IPS DF 6.9 (cell line): ENCODE data around the gene S100A5.
"Not testable (repeated sequence)": the region's sequence is repeated elsewhere in the genome, so short reads cannot be mapped to it uniquely, and the experiment has no call there.

Experiments used
- DNase-seq: peaks from one replicate; pipeline ENCODE4 v3.0.0-alpha.2; 2013; ENCODE audit warnings: low read depth, low spot score
- H3K27ac ChIP-seq: one replicate; pipeline ENCODE4 v1.5.1; 2013; ENCODE audit warnings: low read length, control low read depth
- H3K27me3 ChIP-seq: 2 replicates; pipeline ENCODE4 v1.6.1; 2013; ENCODE audit warnings: mild to moderate bottlenecking, low read length; ENCODE audit not compliant: control insufficient read depth, insufficient read depth
- H3K36me3 ChIP-seq: 2 replicates; pipeline ENCODE4 v1.6.1; 2013; ENCODE audit warnings: low read length; ENCODE audit not compliant: control insufficient read depth, insufficient read depth
- H3K4me1 ChIP-seq: 2 replicates; pipeline ENCODE4 v1.6.1; 2013; ENCODE audit warnings: low read length; ENCODE audit not compliant: control insufficient read depth, insufficient read depth
- H3K4me3 ChIP-seq: 2 replicates; pipeline ENCODE4 v1.5.1; 2013; ENCODE audit warnings: mild to moderate bottlenecking, low read length
- H3K9me3 ChIP-seq: 2 replicates; pipeline ENCODE4 v1.6.1; 2013; ENCODE audit warnings: low read length, inconsistent platforms; ENCODE audit not compliant: control insufficient read depth, insufficient read depth
- WGBS: extraction: QIAGEN DNeasy Blood & Tissue Kit; methylation state at CpG from one replicate; pipeline ENCODE4 v1.1.7; 2013; ENCODE audit warnings: mixed read lengths, missing lambda C conversion rate; ENCODE audit not compliant: insufficient read length, insufficient coverage; 5-methylcytosine and 5-hydroxymethylcytosine counted together

S100A5 gene

GRCh38 chr1:153540394-153541361, at the start of gene S100A5:
Gene S100A5, minus strand, starts transcription at chr1:153540934. Its CDS starts 743 bp downstream, at chr1:153540191.
- Histone ChIP-seq H3K4me1 (peaks cover 16% of the 10 kb centered on the region), H3K4me3 (no peak within 1 kb of the TSS), H3K36me3 (no peaks in the 10 kb centered on the region), H3K27ac (no peak within 1 kb of the TSS), H3K27me3 (no peaks in the 10 kb centered on the region), H3K9me3 (no peaks in the 10 kb centered on the region)
- DNase-seq: no peak
- WGBS: no CpG with 5 or more reads among the region's 11 CpGs

GRCh38 chr1:153588482-153588881, 47.7 kb upstream of the S100A5 start:
- Histone ChIP-seq H3K9me3 (no peaks in the 10 kb centered on the region), H3K36me3 (no peaks in the 10 kb centered on the region), H3K27ac (no peak overlapping the region), H3K4me1 (no peaks in the 10 kb centered on the region), H3K27me3 (no peaks in the 10 kb centered on the region), H3K4me3 (no peak overlapping the region)
- no peak for DNase-seq
- WGBS: no CpG with 5 or more reads among the region's 2 CpGs

- not testable (repeated sequence) for H3K27ac ChIP-seq, H3K27me3 ChIP-seq, DNase-seq, H3K36me3 ChIP-seq, H3K4me1 ChIP-seq, H3K4me3 ChIP-seq, H3K9me3 ChIP-seq
- no CpG with 5 or more reads among the region's 10 CpGs for WGBS
These were observed 47.3 kb upstream of the S100A5 start for GRCh38 chr1:153588033-153588432.

- Histone ChIP-seq H3K36me3 (no peaks in the 10 kb centered on the region), H3K4me1 (no peaks in the 10 kb centered on the region), H3K27ac (no peak overlapping the region), H3K27me3 (no peaks in the 10 kb centered on the region), H3K9me3 (no peaks in the 10 kb centered on the region), H3K4me3 (no peak overlapping the region)
- WGBS: no CpG with 5 or more reads among the region's 5 CpGs
- no peak for DNase-seq
These were observed 46.6 kb upstream of the S100A5 start for GRCh38 chr1:153587314-153587713.

GRCh38 chr1:153586347-153586746, 45.6 kb upstream of the S100A5 start:
- Histone ChIP-seq H3K9me3 (no peaks in the 10 kb centered on the region), H3K4me1 (no peaks in the 10 kb centered on the region), H3K4me3 (no peak overlapping the region), H3K27me3 (no peaks in the 10 kb centered on the region), H3K36me3 (no peaks in the 10 kb centered on the region), H3K27ac (no peak overlapping the region)
- no CpG with 5 or more reads among the region's 1 CpG for WGBS
- no peak for DNase-seq

GRCh38 chr1:153585006-153585405, 44.3 kb upstream of the S100A5 start:
- no peaks in the 10 kb centered on the region for H3K4me1 ChIP-seq
- no CpG with 5 or more reads among the region's 1 CpG for WGBS
- no peak overlapping the region for H3K4me3 ChIP-seq
- H3K9me3 ChIP-seq: no peaks in the 10 kb centered on the region
- no peaks in the 10 kb centered on the region for H3K27me3 ChIP-seq
- no peak for DNase-seq
- no peak overlapping the region for H3K27ac ChIP-seq
- no peaks in the 10 kb centered on the region for H3K36me3 ChIP-seq

GRCh38 chr1:153583976-153584375, 43.2 kb upstream of the S100A5 start:
- no peak for DNase-seq
- no peak overlapping the region for H3K27ac ChIP-seq
- no peaks in the 10 kb centered on the region for H3K9me3 ChIP-seq
- H3K36me3 ChIP-seq: no peaks in the 10 kb centered on the region
- H3K27me3 ChIP-seq: no peaks in the 10 kb centered on the region
- no CpG with 5 or more reads among the region's 2 CpGs for WGBS
- no peaks in the 10 kb centered on the region for H3K4me1 ChIP-seq
- H3K4me3 ChIP-seq: no peak overlapping the region

- WGBS: no CpG with 5 or more reads among the region's 3 CpGs
- DNase-seq: not testable (repeated sequence)
These were observed 42.8 kb upstream of the S100A5 start for GRCh38 chr1:153583514-153583913.

GRCh38 chr1:153582836-153583235, 42.1 kb upstream of the S100A5 start:
- not testable (repeated sequence) for DNase-seq, H3K27ac ChIP-seq, H3K36me3 ChIP-seq, H3K27me3 ChIP-seq, H3K4me3 ChIP-seq, H3K9me3 ChIP-seq, H3K4me1 ChIP-seq
- WGBS: no CpG with 5 or more reads among the region's 34 CpGs

More at GRCh38 chr1:153583514-153583913, 42.8 kb upstream of the S100A5 start:
- not testable (repeated sequence) for H3K27me3 ChIP-seq, H3K4me3 ChIP-seq, H3K27ac ChIP-seq, H3K36me3 ChIP-seq, H3K4me1 ChIP-seq, H3K9me3 ChIP-seq

- no peak for DNase-seq
- H3K4me1 ChIP-seq: no peaks in the 10 kb centered on the region
- no peak overlapping the region for H3K4me3 ChIP-seq
- no peaks in the 10 kb centered on the region for H3K27me3 ChIP-seq
- no peak overlapping the region for H3K27ac ChIP-seq
- no peaks in the 10 kb centered on the region for H3K36me3 ChIP-seq
- WGBS: no CpG with 5 or more reads among the region's 3 CpGs
- H3K9me3 ChIP-seq: no peaks in the 10 kb centered on the region
These were observed 38.2 kb upstream of the S100A5 start for GRCh38 chr1:153578936-153579335.

- H3K36me3 ChIP-seq: no peaks in the 10 kb centered on the region
- H3K27ac ChIP-seq: no peak overlapping the region
- H3K27me3 ChIP-seq: no peaks in the 10 kb centered on the region
- H3K9me3 ChIP-seq: no peaks in the 10 kb centered on the region
- no peak for DNase-seq
- no peak overlapping the region for H3K4me3 ChIP-seq
- H3K4me1 ChIP-seq: no peaks in the 10 kb centered on the region
These were observed 37.8 kb upstream of the S100A5 start for GRCh38 chr1:153578490-153578889.
